ES-I3 (cell line): ENCODE data around the gene RALB.

Experiments
- H3K36me3 ChIP-seq: 2 replicates; pipeline ENCODE4 v1.6.1; 2013; ENCODE audit warnings: mild to moderate bottlenecking, low read length, control low read depth, moderate library complexity; ENCODE audit not compliant: insufficient read depth
- H3K4me1 ChIP-seq: 2 replicates; pipeline ENCODE4 v1.6.1; 2013; ENCODE audit warnings: mild to moderate bottlenecking, control low read depth, low read length; ENCODE audit not compliant: insufficient read depth
- H3K9ac ChIP-seq: 2 replicates; pipeline ENCODE4 v1.6.1; 2013; ENCODE audit warnings: low read depth, mild to moderate bottlenecking, low read length, moderate library complexity
- H3K9me3 ChIP-seq: 2 replicates; pipeline ENCODE4 v1.6.1; 2013; ENCODE audit warnings: mild to moderate bottlenecking, low read length, moderate library complexity; ENCODE audit not compliant: control insufficient read depth, insufficient read depth

The RALB gene

DNA sequence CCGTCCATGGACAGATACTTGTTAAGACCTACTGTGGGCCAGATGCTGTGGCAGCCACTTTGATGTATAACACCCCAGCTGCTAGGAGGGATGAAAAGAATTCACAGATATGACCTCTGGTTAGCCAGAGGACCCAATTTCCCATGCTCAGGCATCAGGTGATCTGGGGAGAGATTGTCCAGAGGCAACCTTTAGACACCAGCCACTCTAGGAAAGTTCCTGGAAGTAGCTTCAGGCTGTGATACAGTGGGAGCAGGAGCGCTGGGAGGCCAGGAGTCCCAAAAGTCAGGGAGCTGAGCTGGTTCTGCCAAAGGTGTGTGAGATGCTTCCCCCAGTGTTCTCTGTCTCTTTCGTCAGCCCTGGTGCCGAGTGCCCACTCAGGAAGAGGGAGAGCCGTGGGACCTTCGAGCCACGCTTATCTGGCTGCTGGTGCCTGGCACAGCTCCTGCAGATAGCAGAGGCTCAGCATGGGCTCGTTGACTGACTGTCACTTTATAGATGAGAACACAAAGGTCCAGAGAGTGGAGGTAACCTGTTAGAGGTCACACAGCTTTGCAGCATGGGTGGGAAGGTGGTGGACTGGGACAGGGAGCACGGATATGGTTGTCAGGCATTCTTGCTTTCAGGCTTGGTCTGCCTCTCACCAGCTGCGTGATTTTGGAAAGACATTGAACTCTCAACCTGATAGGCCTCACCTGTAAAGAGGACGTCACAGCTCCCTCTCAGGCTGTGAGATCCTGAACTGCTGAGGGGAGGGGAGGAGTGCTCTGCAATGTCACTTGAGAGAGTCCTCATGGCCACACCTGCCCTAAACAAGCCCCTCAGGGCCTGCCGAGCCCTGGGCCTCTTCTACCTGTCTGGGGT is 7.8 kb upstream of the RALB start:
- peaks cover 37% of the 10 kb centered on the region for H3K4me1 ChIP-seq
- H3K36me3 ChIP-seq = no peaks in the 10 kb centered on the region
- H3K9me3 ChIP-seq = no peaks in the 10 kb centered on the region
- H3K9ac ChIP-seq = no peak overlapping the region

DNA sequence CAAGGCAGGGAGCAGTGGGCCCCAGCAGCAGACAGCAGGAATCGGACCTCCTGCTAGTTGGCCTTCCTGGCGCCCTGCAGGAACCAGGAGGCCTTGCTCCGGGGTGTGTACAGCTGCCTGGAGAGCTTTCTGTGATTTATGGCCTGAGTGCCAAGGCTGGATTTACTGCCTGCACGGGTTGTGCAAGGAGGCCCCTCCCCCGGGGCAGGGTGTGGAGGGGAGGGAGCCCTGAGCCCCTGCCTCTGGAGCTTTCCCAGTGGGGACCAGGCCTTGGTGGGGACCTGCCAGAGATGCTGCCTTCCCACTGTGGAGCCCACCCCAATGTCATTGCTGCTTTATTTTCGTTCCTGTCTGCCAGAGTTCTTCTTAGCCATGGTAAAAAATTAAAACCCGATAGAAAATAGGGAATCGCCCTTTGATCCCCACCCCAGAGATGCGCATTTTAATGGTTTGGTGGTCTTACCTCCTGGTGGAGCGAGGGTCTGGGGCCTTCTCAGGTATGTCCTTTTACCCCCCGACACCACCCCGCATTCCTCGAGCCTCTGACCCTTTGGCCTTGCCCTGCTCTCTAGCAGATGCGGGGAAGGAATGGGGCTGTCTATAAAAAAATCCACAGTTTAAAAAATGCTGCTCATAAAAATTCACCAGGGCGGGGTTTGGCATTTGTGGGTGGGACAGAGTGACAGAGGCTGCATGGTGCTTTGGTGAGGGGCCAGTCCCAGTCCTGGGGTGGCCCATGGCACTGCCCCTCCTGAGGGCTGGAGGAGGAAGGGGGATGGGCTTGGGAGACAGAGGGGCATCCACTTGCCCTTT is 6.9 kb upstream of the RALB start:
- H3K4me1 ChIP-seq = peaks cover 36% of the 10 kb centered on the region
- no peaks in the 10 kb centered on the region for H3K9me3 ChIP-seq
- no peaks in the 10 kb centered on the region for H3K36me3 ChIP-seq
- no peak overlapping the region for H3K9ac ChIP-seq

DNA sequence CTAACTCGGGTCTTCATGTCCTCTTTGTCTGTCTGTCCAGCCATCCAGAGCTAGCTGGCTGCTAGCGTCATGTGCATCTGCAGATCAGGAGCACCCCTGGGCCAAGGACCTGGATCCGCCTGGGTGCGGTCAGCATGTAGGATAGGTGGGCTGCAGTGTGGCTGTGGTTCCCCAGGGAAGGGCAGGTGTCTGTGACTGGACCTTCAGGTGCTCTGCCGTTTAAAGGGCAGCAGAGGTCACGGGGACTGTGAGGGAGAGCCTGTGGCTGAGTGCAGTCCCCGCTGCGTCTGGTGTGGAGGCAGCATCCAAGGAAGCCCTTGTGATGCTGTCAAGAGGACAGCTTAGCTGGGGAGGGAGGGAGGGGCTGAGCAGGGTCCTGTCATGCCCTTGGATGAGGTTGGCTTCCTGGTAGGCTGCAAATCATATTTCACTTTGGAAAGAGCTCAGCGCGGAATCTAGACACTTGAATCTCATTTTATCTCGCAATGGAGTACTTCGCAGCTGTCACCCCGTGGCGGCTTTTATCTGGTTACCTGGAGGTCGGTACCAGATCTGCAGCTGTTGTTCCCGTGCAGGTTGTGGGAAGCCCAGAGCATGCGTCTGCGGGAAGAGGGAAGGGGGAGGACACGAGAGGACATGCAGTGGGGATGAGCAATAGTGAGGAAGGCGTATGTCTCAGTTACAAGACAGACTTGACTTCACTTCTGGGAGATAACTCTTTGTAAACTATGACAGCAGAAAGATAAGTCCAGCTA is 5.9 kb upstream of the RALB start:
- peaks cover 36% of the 10 kb centered on the region for H3K4me1 ChIP-seq
- no peaks in the 10 kb centered on the region for H3K9me3 ChIP-seq
- no peak overlapping the region for H3K9ac ChIP-seq
- no peaks in the 10 kb centered on the region for H3K36me3 ChIP-seq

DNA sequence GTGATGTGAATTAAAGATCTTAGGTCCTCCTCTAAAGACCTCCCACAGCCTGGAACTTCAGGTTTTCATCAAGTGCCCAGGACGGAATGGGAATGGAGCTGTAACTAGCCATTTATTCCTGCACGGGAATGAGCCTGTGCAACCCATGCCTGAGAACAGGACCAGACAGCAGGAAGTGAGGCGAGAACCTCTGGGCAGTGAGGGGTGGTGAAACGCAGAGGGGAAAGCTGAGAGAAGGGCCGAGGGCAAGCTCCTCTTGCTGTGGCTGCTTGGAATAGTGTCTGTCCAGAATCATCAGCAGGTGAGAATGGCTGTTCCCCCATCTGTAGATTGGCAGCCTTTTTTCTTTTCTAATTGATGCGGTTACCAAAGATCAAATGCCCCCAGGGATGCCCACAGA is 4.8 kb upstream of the RALB start:
- H3K36me3 ChIP-seq = no peaks in the 10 kb centered on the region
- H3K9ac ChIP-seq = no peak overlapping the region
- peaks cover 36% of the 10 kb centered on the region for H3K4me1 ChIP-seq
- H3K9me3 ChIP-seq = no peaks in the 10 kb centered on the region

DNA sequence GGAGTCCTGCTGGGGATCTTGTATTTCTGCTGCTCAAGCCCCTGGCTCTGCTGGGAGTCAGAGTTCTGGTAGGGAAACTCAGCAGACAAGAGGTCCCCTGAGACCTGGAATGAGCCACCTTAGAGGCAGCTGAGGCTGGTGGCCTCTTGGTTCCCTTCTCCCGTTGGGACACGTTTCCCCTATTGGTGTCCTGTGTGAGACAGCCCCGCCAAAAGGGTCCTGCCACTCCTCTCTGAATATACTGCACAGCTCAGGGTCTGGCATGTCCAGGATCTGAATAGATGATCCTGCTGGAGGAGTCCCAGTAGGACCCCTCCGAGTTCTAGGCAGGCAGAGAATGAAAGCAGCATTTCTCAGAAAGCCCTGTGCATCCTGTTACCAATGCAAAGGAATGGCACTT is 2.0 kb upstream of the RALB start:
- H3K36me3 ChIP-seq = no peaks in the 10 kb centered on the region
- no peaks in the 10 kb centered on the region for H3K9me3 ChIP-seq
- no peak overlapping the region for H3K9ac ChIP-seq
- H3K4me1 ChIP-seq = peaks cover 34% of the 10 kb centered on the region

DNA sequence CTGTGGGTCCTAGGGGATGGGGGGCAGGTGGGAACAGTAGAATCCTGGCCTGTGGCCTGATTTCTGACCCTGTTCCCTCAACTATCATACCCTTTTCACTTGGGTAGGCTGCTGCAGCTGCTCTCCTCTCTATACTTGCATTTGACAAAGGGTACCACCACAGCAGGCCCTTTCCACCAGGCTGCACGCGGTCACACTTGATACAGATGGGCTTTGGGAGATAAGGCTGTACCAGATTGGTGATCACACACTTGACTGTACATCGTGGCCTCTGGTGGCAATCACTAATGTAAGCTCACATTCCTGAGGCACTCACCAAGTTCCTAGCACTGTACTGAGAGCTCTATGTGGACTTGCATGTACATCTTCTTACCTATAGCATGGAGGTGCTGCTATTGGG is 1.6 kb upstream of the RALB start:
- Histone ChIP-seq H3K4me1 (peaks cover 29% of the 10 kb centered on the region), H3K9me3 (no peaks in the 10 kb centered on the region), H3K9ac (no peak overlapping the region), H3K36me3 (no peaks in the 10 kb centered on the region)

DNA sequence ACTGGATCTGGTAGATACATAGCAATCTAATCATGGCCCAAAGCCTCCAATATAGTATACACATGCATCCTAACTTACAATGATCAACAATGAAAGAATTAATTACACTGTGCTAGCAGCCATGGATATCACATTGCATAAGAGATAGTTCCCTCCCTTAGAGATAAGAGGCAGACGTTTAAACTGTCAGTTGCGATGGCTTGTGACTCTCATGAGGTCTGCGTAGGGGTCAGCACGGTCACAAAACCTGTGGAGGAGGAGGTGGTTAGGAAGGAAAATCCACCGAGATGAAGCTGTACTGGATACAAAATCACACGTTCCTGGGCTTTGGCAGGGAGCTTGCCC is 800 bp upstream of the RALB start:
- peak overlapping the region; percentile 92 for H3K9ac ChIP-seq
- no peaks in the 10 kb centered on the region; the same call in 1 of the 2 replicates for H3K36me3 ChIP-seq
- no peaks in the 10 kb centered on the region for H3K9me3 ChIP-seq
- peaks cover 21% of the 10 kb centered on the region; the same call in 1 of the 2 replicates for H3K4me1 ChIP-seq

DNA sequence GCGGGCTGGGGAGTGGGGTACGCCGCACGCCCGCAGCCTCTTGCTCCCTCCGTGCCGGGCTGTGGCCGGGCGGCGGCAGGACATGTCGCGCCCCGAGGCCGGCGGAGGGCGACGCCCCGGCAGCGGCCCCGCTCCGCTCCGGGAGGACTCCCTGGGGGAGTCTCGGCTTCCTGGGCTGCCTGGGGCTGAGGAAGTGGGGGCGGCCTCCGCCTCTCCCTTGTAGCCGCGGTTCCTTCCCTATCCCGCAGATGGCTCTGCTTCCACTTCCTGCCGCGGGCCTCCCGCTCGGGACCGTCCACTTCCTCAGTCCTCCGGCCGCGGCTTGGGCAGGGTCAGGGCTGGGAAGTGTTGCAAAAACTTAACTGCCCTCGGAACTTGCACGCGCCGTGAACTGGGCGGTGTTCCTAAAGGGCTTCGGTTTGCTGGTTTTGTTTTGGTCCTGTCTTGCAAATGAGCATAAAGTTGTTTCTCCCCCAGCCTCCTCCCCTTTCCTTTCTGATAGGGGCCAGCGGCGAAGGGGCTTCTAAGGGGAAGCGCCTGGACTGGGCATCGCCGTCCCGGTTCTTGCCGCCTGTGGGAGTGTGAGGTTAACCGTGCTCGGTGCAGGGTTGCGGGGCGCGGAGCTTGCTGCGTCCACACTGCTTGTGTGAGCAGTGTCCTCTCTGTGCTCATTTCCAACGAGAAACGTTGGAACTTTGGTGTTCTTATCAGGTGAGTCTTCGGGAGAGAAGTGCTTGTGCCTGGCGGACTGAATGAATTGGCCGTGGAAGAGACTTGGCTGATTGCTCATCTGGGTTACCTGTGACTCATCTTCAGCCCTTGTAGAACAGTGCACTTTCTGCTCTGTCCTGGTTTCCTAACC is 600 bp downstream of the RALB start:
- no peaks in the 10 kb centered on the region; the same call in 1 of the 2 replicates for H3K36me3 ChIP-seq
- H3K9me3 ChIP-seq = peaks cover 4% of the 10 kb centered on the region; the same call in 1 of the 2 replicates
- H3K4me1 ChIP-seq = 0 out of 2 replicates have a peak, but pooled peaks cover 8% of the 10 kb centered on the region
- peak overlapping the region; percentile 92 for H3K9ac ChIP-seq

DNA sequence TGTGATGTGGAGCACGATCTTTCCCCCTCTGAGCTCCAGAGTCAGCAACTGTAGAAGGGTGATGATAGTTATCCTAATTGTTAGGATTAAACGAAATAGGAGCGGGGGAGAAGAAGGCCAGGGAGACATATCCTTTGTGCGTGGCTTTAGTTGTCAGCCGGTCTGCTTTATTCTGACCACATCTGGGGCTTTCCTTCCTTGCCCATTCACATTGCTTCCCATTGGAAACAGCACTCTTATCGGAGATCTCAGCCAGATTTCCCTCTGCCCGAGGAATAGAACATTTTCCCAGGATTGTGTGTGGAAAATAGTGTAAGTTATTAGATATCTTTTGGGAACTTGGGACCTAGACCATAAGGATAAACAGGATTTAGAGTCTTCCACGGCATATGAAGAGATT is 1.5 kb downstream of the RALB start:
- 0 out of 2 replicates have a peak, but pooled peaks cover 6% of the 10 kb centered on the region for H3K4me1 ChIP-seq
- no peaks in the 10 kb centered on the region; the same call in 1 of the 2 replicates for H3K36me3 ChIP-seq
- peaks cover 4% of the 10 kb centered on the region; the same call in 1 of the 2 replicates for H3K9me3 ChIP-seq
- H3K9ac ChIP-seq = peak overlapping the region; percentile 92

DNA sequence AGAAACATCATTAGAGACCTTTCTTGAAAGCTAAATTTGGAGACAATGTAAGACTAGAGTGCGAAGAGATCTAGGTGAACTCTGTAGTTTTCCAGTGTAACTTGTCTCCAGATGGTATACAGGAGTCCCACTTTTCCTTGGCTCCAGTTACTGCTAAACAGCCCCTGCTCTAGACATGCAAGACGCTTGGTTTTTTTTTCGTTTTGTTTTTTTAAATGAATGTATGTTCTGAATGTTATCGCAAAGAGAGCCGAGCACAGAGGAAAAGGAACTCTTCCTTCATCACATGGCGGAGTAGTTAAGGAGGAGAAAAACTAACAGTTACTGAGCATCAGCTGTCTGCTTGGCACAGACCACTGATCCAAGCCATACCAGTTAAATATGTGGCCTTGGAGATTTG is 2.4 kb downstream of the RALB start:
- H3K36me3 ChIP-seq = no peaks in the 10 kb centered on the region; the same call in 1 of the 2 replicates
- H3K9me3 ChIP-seq = peaks cover 4% of the 10 kb centered on the region; the same call in 1 of the 2 replicates
- 0 out of 2 replicates have a peak, but pooled peaks cover 6% of the 10 kb centered on the region for H3K4me1 ChIP-seq
- no peak overlapping the region for H3K9ac ChIP-seq

DNA sequence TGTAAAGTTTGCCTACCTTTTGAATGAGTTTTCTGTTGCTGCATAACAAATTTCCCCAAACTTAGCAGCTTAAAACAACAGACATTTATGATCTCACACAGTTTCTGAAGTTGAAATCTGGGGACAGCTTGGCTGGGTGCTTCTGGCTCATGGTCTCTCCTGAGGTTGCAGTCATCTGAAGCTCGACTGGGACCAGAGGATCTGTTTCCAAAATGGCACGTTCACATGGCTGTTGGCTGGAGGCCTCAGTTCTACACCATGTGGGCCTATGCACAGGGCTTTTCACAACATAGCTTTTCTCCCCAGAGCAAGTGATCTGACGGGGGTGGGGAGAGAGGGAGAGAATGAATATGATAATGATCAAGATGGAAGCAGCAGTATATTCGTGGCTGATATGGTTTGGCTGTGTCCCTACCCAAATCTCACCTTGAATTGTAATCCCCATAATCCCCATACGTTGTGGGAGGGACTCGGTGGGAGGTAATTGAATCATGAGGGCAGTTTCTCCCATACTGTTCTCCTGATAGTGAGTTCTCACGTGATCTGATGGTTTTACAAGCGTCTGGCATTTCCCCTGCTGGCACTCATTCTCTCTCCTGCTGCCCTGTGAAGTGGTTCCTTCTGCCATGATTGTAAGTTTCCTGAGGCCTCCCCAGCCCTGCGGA is 3.5 kb downstream of the RALB start:
- H3K36me3 ChIP-seq = no peaks in the 10 kb centered on the region; the same call in 1 of the 2 replicates
- 0 out of 2 replicates have a peak, but pooled peaks cover 6% of the 10 kb centered on the region for H3K4me1 ChIP-seq
- peaks cover 4% of the 10 kb centered on the region; the same call in 1 of the 2 replicates for H3K9me3 ChIP-seq
- H3K9ac ChIP-seq = no peak overlapping the region

DNA sequence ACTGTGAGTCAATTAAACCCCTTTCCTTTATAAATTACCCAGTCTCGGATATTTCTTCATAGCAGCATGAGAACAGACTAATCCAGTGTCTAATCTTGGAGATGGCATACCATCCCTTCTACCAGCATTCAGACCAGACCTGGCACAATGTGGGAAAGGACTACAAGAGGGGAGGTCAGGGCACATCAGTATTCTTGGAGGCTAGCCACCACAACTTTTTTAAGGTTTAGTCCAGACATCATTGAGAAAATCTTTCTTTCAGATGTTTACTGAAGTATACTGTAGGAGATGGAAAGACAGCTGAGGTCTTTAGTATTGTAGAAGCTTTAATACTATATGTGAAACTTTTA is 4.0 kb downstream of the RALB start:
- H3K9me3 ChIP-seq = peaks cover 4% of the 10 kb centered on the region; the same call in 1 of the 2 replicates
- H3K9ac ChIP-seq = no peak overlapping the region
- 0 out of 2 replicates have a peak, but pooled peaks cover 6% of the 10 kb centered on the region for H3K4me1 ChIP-seq
- no peaks in the 10 kb centered on the region; the same call in 1 of the 2 replicates for H3K36me3 ChIP-seq

DNA sequence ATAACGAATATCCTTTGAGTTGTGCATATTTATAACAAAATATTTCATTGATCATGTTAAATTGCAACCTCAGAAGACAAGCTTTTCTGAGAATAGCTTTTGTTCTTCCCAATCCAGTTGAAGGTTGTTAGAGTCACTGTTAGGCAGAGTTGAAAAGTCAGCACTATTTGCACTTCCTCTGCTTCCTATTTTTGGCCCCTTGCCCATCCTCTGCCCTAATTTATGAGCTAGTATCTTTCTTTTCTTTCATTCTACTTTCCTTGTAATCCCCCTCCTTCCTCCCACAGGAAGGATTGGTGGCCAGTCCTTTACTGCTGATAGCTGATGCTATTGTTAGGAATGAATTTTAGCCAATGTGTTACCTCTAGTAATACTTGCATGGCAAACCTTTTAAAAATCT is 4.9 kb downstream of the RALB start:
- Histone ChIP-seq H3K36me3 (no peaks in the 10 kb centered on the region; the same call in 1 of the 2 replicates), H3K9me3 (peaks cover 4% of the 10 kb centered on the region; the same call in 1 of the 2 replicates), H3K4me1 (0 out of 2 replicates have a peak, but pooled peaks cover 6% of the 10 kb centered on the region), H3K9ac (no peak overlapping the region)
